Measurements from ENCODE around the gene GMDS. TPM values are rescaled to one million over a fixed set of nuclear protein-coding genes. Genes with fewer than 3 reads are reported as not detected.

GMDS gene
- total and polyA plus RNA-seq, 2 donors (not counting 1 experiment from before 2014, with no cell fraction given): 12.7 to 34.5 TPM

- Histone ChIP-seq H3K27me3 (ENCODE audit: control insufficient read depth, insufficient read depth, low read length) (no peaks in the 10 kb centered on the region), H3K4me3 (replicated peaks in 1 of 4; ENCODE audit: control extremely low read depth in 1 of 4, insufficient read depth in 1 of 4, low read depth in 3 of 4, low read length in 4 of 4) (no peak overlapping the region), H3K36me3 (ENCODE audit: control insufficient read depth, insufficient read depth, low read length) (no peaks in the 10 kb centered on the region), H3K4me1 (ENCODE audit: control insufficient read depth, extremely low read depth, insufficient read depth, low read length) (no peaks in the 10 kb centered on the region), H2AFZ (ENCODE audit: low read length) (no peak overlapping the region), H3K9ac (ENCODE audit: insufficient read depth, low read length) (no peak overlapping the region), H4K20me1 (ENCODE audit: control insufficient read depth, extremely low read depth, insufficient read depth, low read length) (no peaks in the 10 kb centered on the region), H3K79me2 (ENCODE audit: control insufficient read depth, insufficient read depth, low read length) (no peaks in the 10 kb centered on the region), H3K4me2 (ENCODE audit: extremely low read depth, insufficient read depth, low read length) (no peak overlapping the region), H3K9me3 (ENCODE audit: control insufficient read depth, insufficient read depth, low read depth, low read length) (no peaks in the 10 kb centered on the region), H3K27ac (ENCODE audit: insufficient read depth, low read length) (no peak overlapping the region)
- TF ChIP-seq CTCF (conservative IDR thresholded peaks at IDR 0.05 in 1 of 2, IDR thresholded peaks at IDR 0.05 in 1 of 2; ENCODE audit: low read depth in 1 of 2, low read length in 2 of 2): no peak
- no peak for TF ChIP-seq EZH2 (IDR thresholded peaks at IDR 0.05; ENCODE audit: low read length, missing control alignments)
- no peak for DNase-seq (ENCODE audit: low read depth in 2 of 2)
Measured at GRCh38 chr6:1858196-1858595, 387.2 kb downstream of the GMDS start.

GRCh38 chr6:1856381-1856780 is 389.0 kb downstream of the GMDS start:
- Histone ChIP-seq H3K4me2 (ENCODE audit: extremely low read depth, insufficient read depth, low read length) (no peak overlapping the region), H3K9ac (ENCODE audit: insufficient read depth, low read length) (no peak overlapping the region), H4K20me1 (ENCODE audit: control insufficient read depth, extremely low read depth, insufficient read depth, low read length) (no peaks in the 10 kb centered on the region), H3K79me2 (ENCODE audit: control insufficient read depth, insufficient read depth, low read length) (no peaks in the 10 kb centered on the region), H3K4me1 (ENCODE audit: control insufficient read depth, extremely low read depth, insufficient read depth, low read length) (no peaks in the 10 kb centered on the region), H3K27ac (ENCODE audit: insufficient read depth, low read length) (no peak overlapping the region), H3K9me3 (ENCODE audit: control insufficient read depth, insufficient read depth, low read depth, low read length) (no peaks in the 10 kb centered on the region), H3K4me3 (replicated peaks in 1 of 4; ENCODE audit: control extremely low read depth in 1 of 4, insufficient read depth in 1 of 4, low read depth in 3 of 4, low read length in 4 of 4) (no peak overlapping the region), H2AFZ (ENCODE audit: low read length) (no peak overlapping the region), H3K36me3 (ENCODE audit: control insufficient read depth, insufficient read depth, low read length) (no peaks in the 10 kb centered on the region), H3K27me3 (ENCODE audit: control insufficient read depth, insufficient read depth, low read length) (no peaks in the 10 kb centered on the region)
- peak; percentile 39 to 62 for DNase-seq (ENCODE audit: low read depth in 2 of 2)
- no peak for TF ChIP-seq EZH2 (IDR thresholded peaks at IDR 0.05; ENCODE audit: low read length, missing control alignments)
- no peak for TF ChIP-seq CTCF (conservative IDR thresholded peaks at IDR 0.05 in 1 of 2, IDR thresholded peaks at IDR 0.05 in 1 of 2; ENCODE audit: low read depth in 1 of 2, low read length in 2 of 2)

- Histone ChIP-seq H3K4me1 (ENCODE audit: control insufficient read depth, extremely low read depth, insufficient read depth, low read length) (no peaks in the 10 kb centered on the region), H3K9me3 (ENCODE audit: control insufficient read depth, insufficient read depth, low read depth, low read length) (no peaks in the 10 kb centered on the region), H3K4me3 (replicated peaks in 1 of 4; ENCODE audit: control extremely low read depth in 1 of 4, insufficient read depth in 1 of 4, low read depth in 3 of 4, low read length in 4 of 4) (no peak overlapping the region), H3K4me2 (ENCODE audit: extremely low read depth, insufficient read depth, low read length) (no peak overlapping the region), H2AFZ (ENCODE audit: low read length) (no peak overlapping the region), H3K9ac (ENCODE audit: insufficient read depth, low read length) (no peak overlapping the region), H3K79me2 (ENCODE audit: control insufficient read depth, insufficient read depth, low read length) (no peaks in the 10 kb centered on the region), H3K27ac (ENCODE audit: insufficient read depth, low read length) (no peak overlapping the region), H3K27me3 (ENCODE audit: control insufficient read depth, insufficient read depth, low read length) (no peaks in the 10 kb centered on the region), H4K20me1 (ENCODE audit: control insufficient read depth, extremely low read depth, insufficient read depth, low read length) (no peaks in the 10 kb centered on the region), H3K36me3 (ENCODE audit: control insufficient read depth, insufficient read depth, low read length) (no peaks in the 10 kb centered on the region)
- DNase-seq (ENCODE audit: low read depth in 2 of 2): no peak
- TF ChIP-seq EZH2 (IDR thresholded peaks at IDR 0.05; ENCODE audit: low read length, missing control alignments): no peak
- no peak for TF ChIP-seq CTCF (conservative IDR thresholded peaks at IDR 0.05 in 1 of 2, IDR thresholded peaks at IDR 0.05 in 1 of 2; ENCODE audit: low read depth in 1 of 2, low read length in 2 of 2)
Measured at GRCh38 chr6:1855890-1856289, 389.5 kb downstream of the GMDS start.

All from fibroblast of lung (primary cell).